ENCODE results near the gene USP2. TPM values are rescaled to one million over a fixed set of nuclear protein-coding genes. Genes with fewer than 3 reads are reported as not detected.

USP2 gene
- total RNA-seq, 2 donors from 2014 or later: 0.68 to 2.1 TPM

- Histone ChIP-seq H3K27ac (peak within 1 kb of the TSS; percentile 98 to 99), H3K4me3 (peak within 1 kb of the TSS; percentile 85), H3K27me3 (replicated peaks; ENCODE audit: insufficient read depth) (no peaks in the 10 kb centered on the region), H3K4me1 (ENCODE audit: control insufficient read depth in 1 of 2, low read depth in 2 of 2) (peaks cover 33 to 77% of the 10 kb centered on the region in 2 donors), H3K9me3 (no peaks in the 10 kb centered on the region), H3K36me3 (peaks cover 21% of the 10 kb centered on the region)
- DNase-seq (ENCODE audit: low spot score) (no peak), ATAC-seq (ENCODE audit: insufficient number of reproducible peaks, low FRiP score, low read depth) (peak; percentile 29)
- no peak for TF ChIP-seq CTCF (IDR thresholded peaks at IDR 0.05)
Measured at GRCh38 chr11:119316729-119317591, 64.5 kb downstream of the USP2 start, which contains the start of gene MCAM. Gene MCAM, minus strand, starts transcription at chr11:119317130. Its CDS starts 29 bp downstream, at chr11:119317101.

- ATAC-seq (ENCODE audit: insufficient number of reproducible peaks, low FRiP score, low read depth): peak; percentile 41
- peak overlapping the region; percentile 85 for H3K4me3 ChIP-seq
- DNase-seq (ENCODE audit: low spot score): peak; percentile 76
Measured at GRCh38 chr11:119316016-119316728, 65.3 kb downstream of the USP2 start.

GRCh38 chr11:119315131-119316015 lies 66.1 kb downstream of the USP2 start:
- Histone ChIP-seq H3K4me1 (ENCODE audit: control insufficient read depth in 1 of 2, low read depth in 2 of 2) (peaks cover 30 to 79% of the 10 kb centered on the region in 2 donors), H3K9me3 (no peaks in the 10 kb centered on the region), H3K27ac (peak overlapping the region; percentile 98 to 99), H3K27me3 (replicated peaks; ENCODE audit: insufficient read depth) (no peaks in the 10 kb centered on the region), H3K4me3 (peak overlapping the region; percentile 85), H3K36me3 (peaks cover 37% of the 10 kb centered on the region)
- DNase-seq (ENCODE audit: low spot score): no peak
- peak; percentile 22 for TF ChIP-seq CTCF (IDR thresholded peaks at IDR 0.05)
- peak; percentile 8 for ATAC-seq (ENCODE audit: insufficient number of reproducible peaks, low FRiP score, low read depth)

More at GRCh38 chr11:119316016-119316728, 65.3 kb downstream of the USP2 start:
- Histone ChIP-seq H3K36me3 (peaks cover 29% of the 10 kb centered on the region), H3K9me3 (no peaks in the 10 kb centered on the region), H3K27ac (peak overlapping the region; percentile 98 to 99), H3K4me1 (ENCODE audit: control insufficient read depth in 1 of 2, low read depth in 2 of 2) (peaks cover 33 to 74% of the 10 kb centered on the region in 2 donors), H3K27me3 (replicated peaks; ENCODE audit: insufficient read depth) (no peaks in the 10 kb centered on the region)
- no peak for TF ChIP-seq CTCF (IDR thresholded peaks at IDR 0.05)

GRCh38 chr11:119314726-119315125 lies 66.8 kb downstream of the USP2 start:
- Histone ChIP-seq H3K4me1 (ENCODE audit: control insufficient read depth in 1 of 2, low read depth in 2 of 2) (peaks cover 24 to 79% of the 10 kb centered on the region in 2 donors), H3K9me3 (no peaks in the 10 kb centered on the region), H3K4me3 (peak overlapping the region; percentile 85), H3K36me3 (peaks cover 42% of the 10 kb centered on the region), H3K27ac (peak overlapping the region; percentile 98 to 99), H3K27me3 (replicated peaks; ENCODE audit: insufficient read depth) (no peaks in the 10 kb centered on the region)
- no peak for ATAC-seq (ENCODE audit: insufficient number of reproducible peaks, low FRiP score, low read depth)
- DNase-seq (ENCODE audit: low spot score): no peak
- no peak for TF ChIP-seq CTCF (IDR thresholded peaks at IDR 0.05)
